Measurements from ENCODE around the gene GDF7.

DNA sequence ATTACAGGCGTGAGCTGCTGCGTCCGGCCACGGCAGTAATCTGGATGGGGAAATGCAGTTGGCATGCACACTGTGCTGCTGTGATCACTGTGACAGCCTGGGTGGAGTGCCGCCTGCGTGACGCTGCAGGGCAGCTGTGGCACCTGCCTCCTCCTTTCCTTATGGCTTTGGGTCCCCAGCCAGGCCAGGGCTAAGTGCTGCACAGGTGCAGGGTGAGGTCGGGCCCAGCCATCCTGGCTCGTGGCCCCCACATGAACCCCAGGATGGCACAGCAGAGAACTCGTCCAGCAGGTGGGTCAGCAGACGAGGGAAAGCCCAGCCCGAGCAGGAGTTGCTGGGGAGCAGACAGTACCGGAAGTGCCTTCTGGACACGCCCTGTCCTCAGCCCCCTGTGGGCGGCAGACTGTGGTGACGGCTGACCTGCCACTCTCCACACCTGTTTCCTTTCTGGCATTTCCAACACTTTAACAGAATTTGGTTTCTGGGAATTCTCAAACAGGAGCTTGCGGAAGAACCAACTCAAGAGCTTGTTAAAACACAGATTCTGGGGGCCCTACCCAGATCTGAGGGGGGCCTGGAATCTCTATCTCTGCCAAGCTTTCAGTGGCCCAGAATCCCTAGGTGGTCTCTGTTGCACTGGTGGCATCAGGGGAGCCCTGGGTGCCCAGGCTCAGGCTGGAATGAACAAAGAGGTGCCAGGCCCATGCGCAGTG, 33.0 kb upstream of the GDF7 start:
- TF ChIP-seq CTCF (IDR thresholded peaks at IDR 0.05): peak in 4 of 6 experiments; percentile 20 to 50 (median 35)
- peak in 1 of 2 donors; percentile 58 for TF ChIP-seq POLR2A (IDR thresholded peaks at IDR 0.05)

Data from thyroid gland (tissue), 4 donors.